OCI-LY1 (cell line): Measurements from ENCODE around the gene CYFIP1.

ENCODE experiments used
- EZH2 ChIP-seq: fragments of 200-600 bp; sonication (generic), shearing (Covaris generic); IDR thresholded peaks from 2 replicates; pipeline ENCODE4 v1.8.0; 2017; ENCODE audit warnings: borderline replicate concordance, mixed run types, mild to moderate bottlenecking, antibody characterized with exemption, low read length, moderate library complexity, mixed read lengths
- TF ChIP-seq, protein P1 (sequence below): fragments of 200-600 bp; sonication (generic), shearing (Covaris generic); IDR thresholded peaks from 2 replicates; pipeline ENCODE4 v1.5.1; 2017; ENCODE audit warnings: mild to moderate bottlenecking, antibody characterized with exemption, low read length, moderate library complexity, mixed read lengths

DNA sequence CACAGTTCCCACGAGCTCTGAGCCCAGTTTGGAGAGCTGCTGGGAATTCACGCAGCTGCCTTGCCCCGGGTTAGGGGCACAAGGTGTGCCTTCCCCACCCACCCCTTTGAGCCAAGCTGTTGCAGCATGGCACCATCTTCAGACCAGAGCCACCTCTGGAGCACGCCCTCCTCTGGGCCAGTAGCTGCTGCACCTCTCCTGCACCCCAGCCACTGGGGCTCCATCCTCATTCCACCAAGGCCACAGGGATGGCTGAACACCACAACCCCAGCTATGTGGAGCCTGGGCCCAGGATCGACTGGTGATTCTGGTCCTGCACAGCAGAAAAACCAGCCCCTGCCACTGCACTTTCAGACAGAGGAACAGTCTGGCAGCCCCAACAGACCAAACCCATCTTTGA, 33.5 kb upstream of the CYFIP1 start:
- TF ChIP-seq, protein P1, sequence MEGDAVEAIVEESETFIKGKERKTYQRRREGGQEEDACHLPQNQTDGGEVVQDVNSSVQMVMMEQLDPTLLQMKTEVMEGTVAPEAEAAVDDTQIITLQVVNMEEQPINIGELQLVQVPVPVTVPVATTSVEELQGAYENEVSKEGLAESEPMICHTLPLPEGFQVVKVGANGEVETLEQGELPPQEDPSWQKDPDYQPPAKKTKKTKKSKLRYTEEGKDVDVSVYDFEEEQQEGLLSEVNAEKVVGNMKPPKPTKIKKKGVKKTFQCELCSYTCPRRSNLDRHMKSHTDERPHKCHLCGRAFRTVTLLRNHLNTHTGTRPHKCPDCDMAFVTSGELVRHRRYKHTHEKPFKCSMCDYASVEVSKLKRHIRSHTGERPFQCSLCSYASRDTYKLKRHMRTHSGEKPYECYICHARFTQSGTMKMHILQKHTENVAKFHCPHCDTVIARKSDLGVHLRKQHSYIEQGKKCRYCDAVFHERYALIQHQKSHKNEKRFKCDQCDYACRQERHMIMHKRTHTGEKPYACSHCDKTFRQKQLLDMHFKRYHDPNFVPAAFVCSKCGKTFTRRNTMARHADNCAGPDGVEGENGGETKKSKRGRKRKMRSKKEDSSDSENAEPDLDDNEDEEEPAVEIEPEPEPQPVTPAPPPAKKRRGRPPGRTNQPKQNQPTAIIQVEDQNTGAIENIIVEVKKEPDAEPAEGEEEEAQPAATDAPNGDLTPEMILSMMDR: no peak
- no peak for TF ChIP-seq EZH2
